HS-5 (cell line): ENCODE data around the gene ASB14.

Experiments used
- DNase-seq: peaks from one replicate; pipeline ENCODE4 v3.0.0-alpha.2; 2012; ENCODE audit warnings: low read depth

ASB14 gene

GRCh38 chr3:57261119-57261518, 31.4 kb downstream of the ASB14 start:
- DNase-seq, result no peak

GRCh38 chr3:57257678-57258077, 34.8 kb downstream of the ASB14 start:
- DNase-seq, result no peak

- no peak for DNase-seq
Observed at GRCh38 chr3:57256844-57257243, 35.6 kb downstream of the ASB14 start.

- no peak for DNase-seq
Observed at GRCh38 chr3:57252404-57252803, 40.1 kb downstream of the ASB14 start.

- no peak for DNase-seq
Observed at GRCh38 chr3:57244946-57245345, 47.5 kb downstream of the ASB14 start.

GRCh38 chr3:57234613-57235575, 57.6 kb downstream of the ASB14 start:
- no peak for DNase-seq

- DNase-seq, result no peak
Observed at GRCh38 chr3:57233799-57234198, 58.7 kb downstream of the ASB14 start.

- no peak for DNase-seq
Observed at GRCh38 chr3:57230006-57230405, 62.5 kb downstream of the ASB14 start.

GRCh38 chr3:57227930-57228751, 64.3 kb downstream of the ASB14 start:
- DNase-seq, result peak; percentile 13

- DNase-seq, result peak; percentile 55
Observed at GRCh38 chr3:57227204-57227929, 65.1 kb downstream of the ASB14 start, which contains the start of gene APPL1. Gene APPL1 (plus strand): TSS chr3:57227729. CDS start chr3:57227884, 155 bp downstream.

- no peak for DNase-seq
Observed at GRCh38 chr3:57226176-57226575, 66.3 kb downstream of the ASB14 start.

GRCh38 chr3:57224856-57225255, 67.6 kb downstream of the ASB14 start:
- DNase-seq, result no peak

- DNase-seq, result no peak
Observed at GRCh38 chr3:57221883-57222282, 70.6 kb downstream of the ASB14 start.
